NCI-H226 (cell line): ENCODE data around the gene AUTS2.
"Not testable (repeated sequence)": the region's sequence is repeated elsewhere in the genome, so short reads cannot be mapped to it uniquely, and the experiment has no call there.

Experiments
- DNase-seq: peaks from one replicate; pipeline ENCODE4 v3.0.0-alpha.2; 2015

Gene AUTS2

DNA sequence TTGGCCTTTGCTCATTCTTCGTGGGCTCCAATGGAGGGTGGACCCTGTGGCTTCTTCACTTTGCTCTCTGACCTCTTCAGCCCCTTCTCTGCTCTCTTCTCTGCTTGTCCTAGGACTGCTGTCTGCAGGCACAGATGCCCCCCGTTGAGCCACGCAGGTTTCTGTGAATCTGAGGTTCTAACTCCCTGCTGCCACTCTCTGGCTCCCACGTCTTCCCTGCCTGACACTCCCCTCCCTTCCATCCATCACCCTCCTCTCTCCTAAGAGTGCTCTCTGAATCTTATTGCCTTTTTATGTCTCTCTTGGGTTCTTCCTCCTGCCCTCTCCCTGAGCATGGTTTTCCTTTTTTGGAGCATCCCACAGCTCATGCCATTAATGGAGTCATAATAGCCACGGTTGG lies 1034.1 kb downstream of the AUTS2 start:
- DNase-seq: no peak

GRCh38 chr7:70634071-70634470 lies 1035.8 kb downstream of the AUTS2 start:
- DNase-seq: no peak

DNA sequence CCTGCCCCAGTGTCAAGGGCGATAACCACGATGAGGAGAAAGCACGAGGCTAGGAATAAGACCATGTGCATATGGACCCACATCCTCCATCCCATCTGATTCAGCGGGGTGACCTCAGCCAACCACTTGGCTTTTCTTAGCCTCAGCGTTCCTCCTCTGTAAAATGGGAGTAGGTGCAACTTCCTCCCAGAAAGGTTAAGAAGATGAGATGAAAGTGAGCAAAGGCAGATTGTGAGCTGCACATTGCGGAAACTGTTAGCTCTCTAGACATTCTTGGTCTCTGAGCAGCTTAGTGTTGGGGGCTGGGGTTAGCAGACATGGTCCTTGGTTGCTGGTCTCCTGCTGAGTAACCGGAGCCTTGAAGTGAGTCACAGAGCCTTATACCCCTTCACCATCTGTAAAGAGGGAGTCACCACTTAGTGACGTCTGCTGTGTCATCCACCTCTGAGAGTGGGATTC lies 1036.4 kb downstream of the AUTS2 start:
- no peak for DNase-seq

GRCh38 chr7:70635633-70636032 lies 1037.4 kb downstream of the AUTS2 start:
- no peak for DNase-seq

- no peak for DNase-seq
Measured at GRCh38 chr7:70636169-70636568, 1037.9 kb downstream of the AUTS2 start.

DNA sequence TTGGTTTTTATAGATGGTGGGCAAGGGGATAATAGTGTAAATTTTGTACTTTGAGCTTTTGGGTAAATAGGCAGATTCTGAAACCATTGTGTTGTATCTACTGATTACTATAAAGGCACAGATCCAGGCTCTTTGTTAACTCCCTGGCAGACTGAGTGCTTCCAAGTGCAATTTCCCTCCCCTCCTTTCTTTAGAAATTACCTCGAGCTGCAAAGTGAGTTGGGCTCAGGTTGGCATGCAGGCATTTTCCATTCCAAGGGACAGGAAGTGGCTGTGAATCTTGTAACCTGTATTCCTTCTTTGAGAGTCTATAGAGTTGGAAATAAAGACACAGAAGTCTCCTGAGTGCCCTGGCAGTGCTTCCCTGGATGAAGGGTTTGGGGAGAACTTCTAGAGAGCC lies 1039.5 kb downstream of the AUTS2 start:
- DNase-seq: no peak

- no peak for DNase-seq
Measured at GRCh38 chr7:70638158-70639107, 1040.2 kb downstream of the AUTS2 start.

DNA sequence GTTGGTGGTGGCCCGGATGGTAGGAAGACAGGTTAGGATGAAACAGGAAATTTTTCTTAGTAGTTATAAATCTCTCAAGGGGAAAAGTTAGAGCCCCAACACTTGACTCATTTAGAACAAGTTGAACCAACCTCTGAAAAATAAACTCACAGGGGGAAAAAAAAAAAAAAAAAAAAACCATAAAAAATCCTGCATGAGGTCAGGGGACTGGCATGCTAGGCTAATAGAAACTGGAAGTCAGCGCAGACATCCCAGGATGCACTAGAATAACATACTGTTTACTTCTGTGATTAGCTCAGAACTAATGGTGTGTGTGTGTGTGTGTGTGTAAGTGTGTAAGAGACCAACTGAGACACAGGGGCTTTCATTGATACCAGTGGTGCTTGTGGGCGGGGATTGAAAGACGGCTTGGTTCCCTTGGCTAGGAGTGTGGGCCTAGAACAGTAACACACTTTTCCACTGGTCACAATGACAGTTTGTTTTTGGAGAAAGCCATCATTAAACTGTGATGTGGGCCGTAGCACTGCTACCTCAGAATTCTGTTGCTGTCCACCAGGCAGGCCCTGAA lies 1042.1 kb downstream of the AUTS2 start:
- DNase-seq: no peak

DNA sequence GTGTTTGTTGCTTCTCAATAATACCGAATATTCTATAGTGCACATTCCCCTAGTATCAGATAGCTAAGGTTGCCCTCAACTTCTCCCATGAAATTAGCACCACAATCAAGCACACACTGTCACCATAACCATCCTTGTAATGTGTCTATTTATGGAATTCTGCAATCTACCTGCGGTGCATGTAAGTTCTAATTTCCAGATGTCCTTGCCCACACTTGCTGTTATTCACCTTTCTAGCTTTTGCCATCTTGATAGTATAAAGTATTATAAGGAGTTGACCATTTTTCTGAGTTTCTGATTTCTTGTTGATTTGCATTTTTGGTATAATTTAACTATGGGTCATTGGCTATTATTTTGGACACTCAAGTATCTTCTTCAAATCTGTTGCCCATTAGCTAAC lies 1043.6 kb downstream of the AUTS2 start:
- no peak for DNase-seq

GRCh38 chr7:70645279-70645678 lies 1047.0 kb downstream of the AUTS2 start:
- DNase-seq: no peak

DNA sequence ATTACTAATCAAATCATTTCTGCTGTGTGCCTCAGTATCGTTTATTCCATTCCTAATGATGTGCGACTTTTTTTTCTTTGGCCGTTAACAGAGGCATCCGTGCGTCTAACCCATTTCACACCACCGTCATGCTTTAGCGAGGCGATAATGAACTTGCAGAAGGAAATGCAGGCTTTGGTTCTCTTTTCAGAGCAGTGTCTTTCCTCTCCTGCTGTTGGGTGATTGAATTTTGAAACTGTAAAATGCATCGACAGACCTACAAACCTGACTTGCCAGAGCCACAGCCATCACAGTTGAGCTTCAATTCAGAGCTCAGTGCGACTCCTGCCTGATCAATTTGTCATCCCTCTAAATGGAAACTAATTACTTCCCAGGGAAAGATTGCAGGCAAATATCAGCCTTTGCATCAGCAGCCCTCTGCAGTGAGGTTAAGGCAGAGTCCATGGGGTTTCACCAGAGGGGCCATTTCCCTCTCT lies 1047.6 kb downstream of the AUTS2 start:
- no peak for DNase-seq

GRCh38 chr7:70646536-70647248 lies 1048.4 kb downstream of the AUTS2 start:
- no peak for DNase-seq

GRCh38 chr7:70647801-70648498 lies 1049.7 kb downstream of the AUTS2 start:
- DNase-seq: peak; percentile 11

DNA sequence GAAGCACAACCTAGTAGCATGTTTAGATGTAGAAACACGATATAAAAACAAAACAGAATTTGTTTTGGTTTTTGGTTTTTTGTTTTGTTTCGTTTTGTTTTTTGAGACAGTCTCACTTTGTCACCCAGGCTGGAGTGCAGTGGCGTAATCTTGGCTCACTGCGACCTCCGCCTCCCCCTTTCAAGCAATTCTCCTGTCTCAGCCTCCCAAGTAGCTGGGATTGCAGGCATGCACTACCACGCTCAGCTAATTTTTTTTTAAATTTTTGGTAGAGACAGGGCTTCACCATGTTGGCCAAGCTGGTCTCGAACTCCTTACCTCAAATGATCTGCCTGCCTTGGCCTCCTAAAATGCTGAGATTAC lies 1050.2 kb downstream of the AUTS2 start:
- not testable (repeated sequence) for DNase-seq

DNA sequence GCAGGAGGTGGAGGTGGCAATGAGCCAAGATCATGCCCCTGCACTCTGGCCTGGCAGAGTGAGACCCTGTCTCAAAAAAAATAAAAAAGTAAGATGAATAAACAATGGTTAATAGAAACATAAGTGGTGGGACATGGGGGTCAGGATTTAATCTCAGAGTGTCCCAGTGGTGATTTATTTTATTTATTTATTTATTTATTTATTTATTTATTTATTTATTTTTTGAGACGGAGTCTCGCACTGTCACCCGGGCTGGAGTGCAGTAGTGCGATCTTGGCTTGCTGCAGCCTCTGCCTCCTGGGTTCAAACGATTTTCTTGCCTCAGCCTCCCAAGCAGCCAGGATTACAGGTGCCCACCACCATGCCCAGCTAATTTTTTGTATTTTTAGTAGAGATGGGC lies 1051.0 kb downstream of the AUTS2 start:
- no peak for DNase-seq

DNA sequence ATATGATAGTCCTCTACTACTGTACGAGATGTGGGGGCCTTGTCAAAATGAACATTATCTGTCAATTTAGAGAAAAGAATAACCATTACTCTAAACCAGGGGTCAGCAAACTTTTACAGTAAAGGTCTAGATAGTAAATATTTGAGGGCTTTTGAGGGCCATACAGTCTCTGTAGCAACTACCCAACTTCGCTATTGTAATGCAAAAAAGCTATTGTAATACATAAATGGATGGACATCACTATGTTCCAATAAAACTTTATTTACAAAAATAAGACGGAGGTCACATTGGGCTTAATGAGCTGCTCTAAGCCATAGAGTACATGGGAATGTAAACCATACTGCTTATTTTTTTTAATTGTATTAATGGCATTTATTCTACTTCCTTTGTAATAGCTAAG lies 1055.9 kb downstream of the AUTS2 start:
- no peak for DNase-seq

GRCh38 chr7:70654979-70655378 lies 1056.7 kb downstream of the AUTS2 start:
- no peak for DNase-seq

GRCh38 chr7:70655694-70656093 lies 1057.4 kb downstream of the AUTS2 start:
- no peak for DNase-seq

- no peak for DNase-seq
Measured at GRCh38 chr7:70657571-70657970, 1059.3 kb downstream of the AUTS2 start.

- DNase-seq: no peak
Measured at GRCh38 chr7:70657989-70658632, 1059.8 kb downstream of the AUTS2 start.

- DNase-seq: no peak
Measured at GRCh38 chr7:70659263-70659662, 1061.0 kb downstream of the AUTS2 start.

DNA sequence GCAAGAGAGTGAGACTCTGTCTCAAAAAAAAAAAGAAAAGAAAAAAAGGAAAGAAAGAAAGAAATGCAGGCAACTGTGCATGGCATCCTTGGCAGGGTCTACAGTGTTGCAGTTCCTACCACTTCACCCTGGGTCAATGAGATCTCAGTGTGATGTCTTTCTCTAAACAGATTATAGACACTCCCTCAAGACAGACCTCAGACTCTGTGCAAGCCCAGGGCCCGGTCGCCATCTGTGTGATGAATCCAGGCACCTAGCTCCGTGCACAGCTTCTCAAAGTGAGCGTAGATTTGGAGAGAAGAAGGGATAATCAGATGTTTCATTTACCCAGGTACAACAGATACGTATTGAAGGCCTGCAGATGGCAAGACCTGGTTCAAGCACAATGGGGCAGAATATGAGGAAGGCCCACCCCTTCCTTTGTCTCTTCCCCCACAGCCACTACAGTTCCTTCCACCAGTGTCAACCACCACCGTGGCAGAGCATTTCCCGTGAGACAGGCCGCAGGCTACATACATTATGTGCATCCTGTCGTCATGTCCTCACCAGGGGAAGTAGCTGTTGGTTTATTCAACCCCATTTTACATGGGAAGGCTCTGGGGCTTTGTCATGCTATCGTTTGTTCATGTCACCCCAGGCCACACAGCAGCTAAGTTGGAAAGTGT lies 1062.0 kb downstream of the AUTS2 start:
- no peak for DNase-seq
